HG02610 (cell line): Measurements from ENCODE around the gene CS.
"Not testable (repeated sequence)": the region's sequence is repeated elsewhere in the genome, so short reads cannot be mapped to it uniquely, and the experiment has no call there.

ENCODE experiments used
- ATAC-seq: cut with Tn5 transposase; IDR thresholded peaks from one replicate; pipeline ENCODE4 v1.9.1; 2021; ENCODE audit warnings: mild to moderate bottlenecking, moderate library complexity; ENCODE audit not compliant: unreplicated experiment

CS gene

DNA sequence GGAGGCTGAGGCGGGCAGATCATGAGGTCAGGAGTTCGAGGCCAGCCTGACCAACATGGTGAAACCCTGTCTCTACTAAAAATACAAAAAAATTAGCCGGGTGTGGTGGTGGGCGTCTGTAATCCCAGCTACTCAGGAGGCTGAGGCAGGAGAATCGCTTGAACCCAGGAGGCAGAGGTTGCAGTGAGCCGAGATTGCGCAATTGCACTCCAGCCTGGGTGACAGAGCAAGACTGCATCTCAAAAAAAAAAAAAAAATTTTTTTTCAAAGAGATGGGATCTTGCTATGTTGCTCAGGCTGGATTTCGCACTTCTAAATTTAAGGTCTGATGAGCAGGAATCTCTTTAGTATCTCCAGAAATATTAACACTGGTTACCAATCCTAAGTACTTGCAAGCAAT is 21.5 kb upstream of the CS start:
- ATAC-seq = not testable (repeated sequence)

DNA sequence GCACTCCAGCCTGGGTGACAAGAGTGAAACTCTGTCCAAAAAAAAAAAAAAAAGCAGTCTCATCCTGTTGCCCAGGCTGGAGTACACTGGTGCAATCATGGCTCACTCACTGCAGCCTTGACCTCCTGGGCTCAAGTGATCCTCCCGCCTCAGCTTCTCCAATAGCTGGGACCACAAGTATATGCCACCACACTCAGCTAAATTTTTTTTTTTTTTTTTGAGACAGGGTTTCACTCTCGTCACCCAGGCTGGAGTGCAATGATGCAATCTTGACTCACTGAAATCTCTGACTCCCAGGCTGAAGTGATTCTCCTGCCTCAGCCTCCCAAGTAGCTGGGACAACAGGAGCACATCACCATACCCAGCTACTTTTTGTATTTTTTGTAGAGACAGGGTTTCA is 20.9 kb upstream of the CS start:
- no peak for ATAC-seq

DNA sequence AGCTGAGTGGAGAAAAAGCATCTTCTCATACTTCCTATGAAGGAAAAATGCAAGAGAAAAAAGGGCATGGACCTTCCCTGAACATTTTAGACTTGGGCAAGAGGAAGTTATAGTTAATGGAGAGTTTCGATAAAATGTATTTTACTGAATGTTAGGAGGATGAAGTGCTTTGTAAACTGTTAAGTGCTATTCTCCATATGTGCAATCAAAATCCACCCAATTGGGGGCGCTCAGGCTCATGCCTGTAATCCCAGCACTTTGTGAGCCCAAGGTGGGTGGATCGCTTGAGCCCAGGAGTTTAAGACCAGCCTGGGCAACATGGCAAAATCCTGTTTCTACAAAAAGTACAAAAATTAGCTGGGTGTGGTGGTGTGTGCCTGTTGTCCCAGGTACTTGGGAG is 17.5 kb upstream of the CS start:
- ATAC-seq = no peak

DNA sequence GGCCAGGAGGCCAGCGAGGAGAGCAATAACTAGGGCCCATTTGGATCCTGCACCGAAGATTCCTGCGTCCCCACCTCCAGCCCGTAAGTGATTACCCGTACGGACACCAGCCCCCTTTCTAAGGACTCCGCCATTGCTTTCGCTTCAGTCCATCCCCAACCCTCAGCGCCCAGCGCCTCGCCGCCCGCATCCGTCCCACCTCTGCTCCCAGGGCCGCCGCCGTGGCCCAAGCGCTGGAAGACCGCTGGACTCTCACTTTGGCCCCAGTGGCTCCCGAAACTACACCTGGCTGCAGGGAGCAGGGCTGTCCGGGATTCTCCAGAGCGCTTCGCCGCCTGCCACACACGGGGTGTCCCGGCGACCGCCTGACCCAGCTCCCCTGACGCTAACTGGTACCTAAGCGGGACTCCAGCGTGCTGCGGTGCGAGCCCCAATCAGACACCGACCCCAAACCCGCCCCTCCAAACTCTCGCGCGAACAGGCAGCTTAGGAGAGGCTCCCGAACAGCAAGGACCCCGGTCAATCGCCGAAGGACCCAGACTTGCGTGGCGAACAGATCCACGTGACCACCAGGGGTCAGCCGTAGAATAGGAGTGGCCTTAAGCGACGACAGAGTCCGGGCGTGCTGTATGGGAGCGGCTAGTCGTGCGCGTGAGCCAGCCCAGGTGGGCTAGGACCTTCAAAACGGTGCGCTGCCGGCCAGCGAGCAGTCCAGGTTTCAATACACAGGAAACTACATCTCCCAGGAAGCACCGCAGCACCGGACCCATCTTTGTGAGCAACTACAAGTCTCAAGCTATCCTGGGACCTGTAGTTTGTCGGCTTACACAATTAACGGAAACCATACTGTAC is 15.7 kb upstream of the CS start, which contains the start of gene CNPY2:
Gene CNPY2 (minus strand): TSS at position 367 of the 852 bp plus-strand sequence. CDS start 771 bp downstream, outside the sequence.
- peak; percentile 91 for ATAC-seq

DNA sequence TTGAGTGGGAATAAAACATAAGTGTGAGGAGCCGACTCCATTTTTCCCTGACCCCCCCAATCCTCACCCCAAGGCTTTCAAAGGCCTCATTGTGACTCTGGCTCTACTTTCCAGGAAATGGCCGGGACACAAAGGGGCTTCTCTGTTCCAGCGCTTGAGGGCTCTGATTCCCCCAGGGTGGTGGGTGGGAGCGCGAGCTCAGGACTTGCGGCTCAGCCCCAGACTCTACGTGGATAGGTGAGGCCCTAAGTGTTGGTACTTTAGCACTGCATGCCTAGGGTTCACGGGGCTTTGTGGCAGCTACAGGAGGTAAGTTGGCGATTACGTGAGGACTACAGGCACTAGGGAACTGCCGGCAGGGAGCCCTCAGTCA is 15.1 kb upstream of the CS start:
- no peak for ATAC-seq

DNA sequence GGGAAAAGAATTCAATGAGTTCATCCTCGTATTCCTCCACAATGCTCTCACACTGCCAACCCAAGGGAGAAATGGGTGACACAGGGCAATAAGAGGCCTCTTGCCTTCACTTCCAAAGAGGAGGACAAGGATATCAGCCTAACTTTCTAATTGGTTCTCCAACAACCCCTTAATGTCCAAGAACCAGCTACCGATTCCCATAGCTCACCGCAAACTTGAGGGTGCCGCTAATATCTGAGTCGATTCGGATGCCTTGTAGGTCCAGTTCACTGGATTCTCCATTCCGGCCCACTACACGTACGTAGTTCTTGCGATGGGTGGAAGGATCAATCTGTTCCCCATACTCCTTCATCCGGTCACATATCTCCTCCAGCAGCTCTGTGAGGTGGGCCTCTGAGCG is 10.9 kb upstream of the CS start:
- ATAC-seq = no peak

DNA sequence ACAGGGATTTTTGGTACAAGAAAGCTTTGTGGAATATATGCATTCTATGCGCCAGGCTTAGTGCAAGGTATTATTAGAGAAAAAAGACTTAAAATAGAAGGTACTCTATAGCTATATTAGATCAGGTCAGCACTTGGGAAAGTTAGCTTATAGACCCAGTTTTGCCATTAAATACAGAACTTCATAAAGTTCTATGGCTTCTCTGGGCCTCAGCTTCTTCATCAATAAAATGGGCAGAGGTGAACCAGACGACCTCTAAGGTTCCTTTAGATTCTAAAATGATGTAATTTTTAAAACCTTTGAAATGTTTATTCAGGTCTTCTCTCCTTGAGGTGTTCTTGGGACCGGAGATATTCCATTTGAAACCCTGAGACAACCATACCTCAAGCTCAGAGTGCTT is 8.6 kb upstream of the CS start:
- no peak for ATAC-seq

DNA sequence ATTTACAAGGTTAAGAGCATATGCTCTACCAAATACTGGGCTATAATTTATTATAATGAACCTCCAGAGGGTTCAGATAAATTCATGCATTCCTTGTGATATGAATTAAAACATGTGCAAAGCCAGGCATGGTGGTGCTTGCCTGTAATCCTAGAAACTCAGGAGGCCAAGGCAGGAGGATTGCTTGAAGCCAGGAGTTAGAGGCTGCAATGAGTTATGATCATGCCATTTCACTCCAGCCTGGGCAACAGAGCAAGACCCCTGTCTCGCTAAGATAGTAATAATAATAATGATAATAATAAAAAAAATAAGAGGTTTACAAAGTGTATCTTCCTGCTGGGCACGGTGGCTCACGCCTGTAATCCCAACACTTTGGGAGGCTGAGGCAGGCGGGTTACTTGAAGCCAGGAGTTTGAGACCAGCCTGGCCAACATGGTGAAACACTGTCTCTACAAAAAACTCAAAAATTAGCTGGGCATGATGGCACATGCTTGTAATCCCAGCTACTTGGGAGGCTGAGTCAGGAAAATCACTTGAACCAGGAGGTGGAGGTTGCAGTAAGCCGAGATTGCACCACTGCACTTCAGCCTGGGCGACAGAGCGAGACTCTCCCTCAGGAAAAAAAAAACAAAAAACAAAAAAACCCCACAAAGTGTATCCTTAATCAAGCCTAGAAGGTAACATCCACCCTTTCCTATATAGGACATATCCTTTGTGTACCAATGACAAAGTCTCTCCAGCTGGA is 7.3 kb upstream of the CS start:
- no peak for ATAC-seq

DNA sequence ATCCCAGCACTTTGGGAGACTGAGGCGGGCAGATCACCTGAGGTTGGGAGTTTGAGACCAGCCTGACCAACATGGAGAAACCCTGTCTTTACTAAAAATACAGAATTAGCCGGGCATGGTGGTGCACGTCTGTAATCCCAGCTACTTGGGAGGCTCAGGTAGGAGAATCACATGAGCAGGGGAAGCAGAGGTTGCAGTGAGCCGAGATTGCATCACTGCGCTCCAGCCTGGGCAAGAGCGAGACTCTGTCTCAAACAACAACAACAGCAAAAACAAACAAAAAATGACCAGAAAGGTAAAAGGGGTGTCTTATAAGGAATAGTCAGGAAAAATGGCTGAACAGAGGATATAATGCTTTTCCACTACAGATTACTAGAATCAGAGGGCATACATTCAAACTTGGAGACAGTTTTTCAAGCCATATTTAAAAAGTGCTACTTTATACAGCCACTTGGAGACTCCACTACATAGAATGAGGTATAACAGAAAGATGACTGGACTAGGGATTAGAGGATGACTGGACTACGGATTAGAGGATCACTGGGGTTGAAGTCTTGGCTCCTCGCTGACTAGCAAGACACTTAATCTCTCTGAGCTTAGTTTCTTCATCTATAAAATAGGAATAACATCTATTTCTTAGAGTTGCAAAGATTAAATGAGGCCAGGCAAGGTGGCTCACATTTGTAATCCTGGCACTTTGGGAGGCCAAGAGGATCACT is 4.9 kb upstream of the CS start:
- no peak for ATAC-seq

DNA sequence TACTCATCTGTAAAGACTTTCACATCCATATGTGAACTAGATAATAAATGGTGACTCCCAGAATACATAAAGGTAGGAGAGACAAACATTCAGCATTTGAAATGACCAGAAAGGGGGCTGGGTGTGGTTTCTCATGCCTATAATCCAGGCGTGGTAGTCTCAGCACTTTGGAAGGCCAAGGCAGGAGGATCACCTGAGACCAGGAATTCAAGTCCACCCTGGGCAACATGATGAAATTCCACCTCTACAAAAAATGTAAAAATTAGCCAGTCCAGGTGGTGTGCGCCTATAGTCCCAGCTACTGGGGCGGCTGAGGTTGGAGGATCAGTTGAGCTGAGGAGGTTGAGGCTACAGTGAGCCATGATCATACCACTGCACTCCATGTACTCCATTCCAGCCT is 4.1 kb upstream of the CS start:
- no peak for ATAC-seq

DNA sequence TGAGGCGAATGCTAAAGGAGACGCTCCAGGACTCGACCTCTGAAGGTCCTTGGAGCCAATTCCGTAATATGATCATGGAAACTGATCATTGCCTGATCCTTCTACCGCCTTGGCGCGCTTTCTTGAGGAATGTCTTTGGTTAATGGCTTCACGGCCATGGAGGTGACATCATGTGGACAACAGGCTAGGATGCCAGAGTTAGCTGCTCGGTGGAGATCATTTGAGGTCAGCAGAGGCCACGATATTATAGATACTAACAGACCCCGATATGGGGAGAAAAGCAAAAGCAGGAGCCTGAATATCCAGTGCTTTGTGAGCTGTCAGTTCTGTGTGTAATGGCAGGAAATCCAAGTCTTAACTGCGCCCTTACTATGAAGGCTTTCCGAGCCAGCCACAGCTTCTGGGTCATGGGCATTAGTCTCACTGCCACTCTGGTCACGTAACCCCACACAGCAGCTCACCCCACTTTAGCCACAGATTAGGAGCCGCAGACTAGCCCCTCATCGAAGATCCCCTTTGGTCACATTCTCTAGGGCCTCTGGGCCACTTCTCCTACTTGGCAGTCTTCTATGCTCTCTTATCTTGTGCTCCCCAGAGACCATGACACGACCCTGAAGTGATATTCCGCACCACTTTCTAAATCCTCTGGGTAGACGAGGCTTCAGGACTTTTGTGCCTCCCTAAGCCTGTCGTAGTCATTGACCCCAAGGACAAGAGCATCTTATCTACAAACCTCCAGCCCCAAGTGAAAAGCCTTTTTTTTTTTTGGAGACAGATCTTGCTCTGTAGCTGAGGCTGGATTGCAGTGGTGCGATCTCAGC is 724 bp upstream of the CS start:
- no peak for ATAC-seq

DNA sequence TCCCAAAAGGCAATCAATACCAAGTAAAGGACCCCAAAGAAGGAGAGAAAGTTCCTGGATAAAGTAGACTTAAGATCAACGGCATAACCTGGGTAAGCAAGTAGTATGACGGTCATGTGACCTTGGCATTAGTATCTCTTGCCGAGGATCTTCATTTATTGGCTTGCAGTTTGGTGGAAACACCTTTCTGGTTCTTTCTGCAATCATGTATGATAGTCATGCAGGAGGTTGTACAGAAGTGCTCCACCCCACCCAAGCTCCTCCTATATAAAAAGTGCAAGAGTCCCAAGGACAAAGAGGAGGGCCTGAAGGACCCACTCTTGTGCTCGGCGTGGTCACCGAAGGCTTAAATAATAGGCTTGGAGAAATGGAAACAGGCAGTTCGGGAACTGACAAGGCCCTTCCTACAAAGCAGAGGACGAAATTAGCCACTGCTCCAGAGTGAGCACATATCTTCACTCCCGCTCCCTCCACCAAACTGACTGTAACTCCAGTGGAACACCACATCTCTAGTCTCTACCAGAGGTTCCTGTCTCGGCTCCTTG is 750 bp downstream of the CS start:
- no peak for ATAC-seq

DNA sequence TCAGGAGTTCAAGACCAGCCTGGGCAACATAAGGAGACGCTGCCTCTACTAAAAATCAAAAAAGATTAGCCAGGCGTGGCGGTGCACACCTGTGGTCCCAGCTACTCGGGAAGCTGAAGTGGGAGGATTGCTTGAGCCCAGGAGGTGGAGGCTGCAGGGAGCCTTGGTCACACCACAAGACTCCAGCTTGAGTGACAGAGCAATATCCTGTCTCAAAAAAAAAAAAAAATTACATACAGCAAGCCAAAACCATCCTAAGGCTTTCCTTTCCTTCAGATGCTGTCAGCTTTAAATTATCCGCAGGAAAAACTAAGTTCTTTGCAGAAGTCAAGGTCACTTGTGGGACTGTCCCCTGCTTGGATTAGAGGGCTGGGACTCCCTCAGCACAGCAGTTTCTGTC is 1.3 kb downstream of the CS start:
- ATAC-seq = no peak

DNA sequence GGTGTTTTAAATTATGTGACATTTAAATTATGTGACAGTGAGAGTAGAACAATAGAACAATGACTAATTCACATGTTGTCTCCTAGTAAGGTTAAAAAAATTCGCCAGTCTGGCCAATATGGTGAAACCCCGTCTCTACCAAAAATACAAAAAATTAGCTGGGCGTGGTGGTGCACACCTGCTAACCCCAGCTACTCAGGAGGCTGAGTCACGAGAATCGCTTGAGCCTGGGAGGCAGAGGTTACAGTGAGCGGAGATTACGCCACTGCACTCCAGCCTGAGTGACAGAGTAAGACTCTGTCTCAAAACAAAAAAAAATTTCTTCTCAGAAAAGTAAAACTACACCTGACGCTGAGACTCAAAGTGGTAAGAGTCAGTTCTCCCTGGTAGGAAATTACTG is 2.7 kb downstream of the CS start:
- ATAC-seq = no peak

DNA sequence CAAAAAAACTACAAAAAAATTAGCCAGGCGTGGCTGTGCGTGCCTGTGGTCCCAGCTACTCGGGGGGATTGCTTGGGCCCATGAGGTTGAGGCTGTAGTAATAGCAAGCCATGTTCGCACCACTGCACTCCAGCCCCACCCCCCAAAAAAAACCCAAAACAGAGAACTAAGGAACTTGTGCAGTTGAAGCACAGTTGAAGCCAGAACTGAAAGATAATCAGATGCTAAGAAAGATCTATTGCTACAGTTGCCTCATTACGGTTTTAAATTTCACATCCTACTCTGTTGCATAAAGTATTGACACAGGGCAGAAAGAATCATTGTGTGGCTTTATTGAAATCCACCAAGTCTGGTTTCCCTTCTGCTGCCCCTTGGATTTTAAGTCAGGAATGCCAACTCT is 3.8 kb downstream of the CS start:
- no peak for ATAC-seq

DNA sequence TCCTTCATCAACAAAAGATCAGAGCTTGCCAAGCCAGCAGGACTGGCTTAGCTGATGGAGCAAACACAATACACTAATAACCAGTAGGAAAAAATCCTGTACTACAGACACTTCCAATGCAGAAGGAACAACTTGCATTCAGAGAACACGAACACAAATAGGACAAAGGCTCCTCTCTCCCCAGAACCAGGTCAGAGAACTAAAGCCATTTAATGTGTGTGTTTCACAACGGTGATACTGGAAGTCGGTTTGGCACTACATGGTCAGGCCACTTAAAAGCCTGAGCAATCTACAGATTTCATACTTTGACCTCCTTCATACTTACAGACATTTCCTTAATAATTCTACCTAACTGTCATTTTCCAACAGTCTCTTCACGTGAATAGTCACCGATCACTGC is 6.3 kb downstream of the CS start:
- ATAC-seq = no peak

DNA sequence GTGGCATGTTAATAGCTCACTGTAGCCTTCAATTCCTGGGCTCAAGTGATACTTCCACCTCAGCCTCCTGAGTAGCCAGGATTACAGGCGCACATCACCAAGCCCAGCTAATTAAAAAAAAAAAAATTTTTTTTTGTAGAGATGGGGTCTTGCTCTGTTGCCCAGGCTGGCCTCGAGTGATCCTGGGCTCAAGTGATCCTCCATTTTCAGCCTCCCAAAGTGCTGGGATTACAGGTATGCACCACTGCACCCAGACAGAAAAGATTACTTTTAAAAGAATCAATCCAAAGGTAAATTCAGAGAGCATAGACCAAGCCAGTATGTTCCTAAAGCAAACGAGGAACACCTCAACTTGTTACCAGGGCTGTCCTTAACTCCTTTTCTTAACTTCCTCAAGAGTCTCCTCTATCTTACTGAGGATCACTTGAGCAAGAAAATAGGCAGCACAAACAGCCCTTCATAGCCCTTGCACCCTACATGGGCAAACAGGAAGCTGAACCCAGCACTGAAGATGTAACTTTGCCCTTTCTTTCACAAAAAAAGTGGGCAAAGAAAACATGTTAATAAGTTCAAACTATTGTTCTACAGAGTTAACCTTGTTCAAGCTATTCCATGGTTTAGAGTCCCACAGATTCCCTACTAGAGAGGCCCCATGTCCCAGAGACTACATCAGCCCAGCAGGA is 11.3 kb downstream of the CS start:
- ATAC-seq = no peak

DNA sequence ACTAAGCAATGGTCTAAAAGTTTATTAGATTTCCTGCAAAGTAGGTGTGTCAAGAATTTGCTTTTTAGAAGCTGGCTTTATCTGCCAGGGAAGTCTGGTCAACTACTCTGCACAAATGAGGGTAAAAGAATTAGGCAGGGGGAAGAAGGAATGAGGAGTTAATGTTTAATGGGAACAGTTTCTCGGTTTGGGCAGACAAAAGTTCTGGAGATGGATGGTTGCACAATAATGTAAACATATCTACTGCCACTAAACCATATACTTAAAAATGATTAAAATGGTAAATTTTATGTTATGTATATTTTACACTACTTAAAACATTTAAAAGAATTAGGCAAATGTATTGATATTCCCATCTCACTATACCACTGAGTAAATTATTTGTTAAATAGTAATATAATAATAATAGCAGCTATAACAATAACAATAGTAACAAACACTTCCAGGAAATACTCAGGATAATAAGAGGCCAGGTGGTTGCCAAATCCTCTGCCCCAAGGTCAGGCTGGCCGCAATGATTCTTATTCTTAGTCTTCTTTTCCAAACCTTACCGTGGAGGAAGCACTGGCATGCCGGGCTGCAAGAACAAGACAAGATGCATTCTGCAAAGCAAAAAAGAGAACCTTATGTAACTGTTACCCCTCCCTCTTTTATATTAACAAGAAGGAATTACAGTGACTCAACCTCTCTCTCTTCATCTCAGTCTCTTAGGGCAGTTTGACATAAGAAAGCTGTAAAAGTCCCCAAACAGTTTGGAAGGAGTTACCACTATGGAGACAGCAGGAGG is 13.9 kb downstream of the CS start:
- no peak for ATAC-seq

DNA sequence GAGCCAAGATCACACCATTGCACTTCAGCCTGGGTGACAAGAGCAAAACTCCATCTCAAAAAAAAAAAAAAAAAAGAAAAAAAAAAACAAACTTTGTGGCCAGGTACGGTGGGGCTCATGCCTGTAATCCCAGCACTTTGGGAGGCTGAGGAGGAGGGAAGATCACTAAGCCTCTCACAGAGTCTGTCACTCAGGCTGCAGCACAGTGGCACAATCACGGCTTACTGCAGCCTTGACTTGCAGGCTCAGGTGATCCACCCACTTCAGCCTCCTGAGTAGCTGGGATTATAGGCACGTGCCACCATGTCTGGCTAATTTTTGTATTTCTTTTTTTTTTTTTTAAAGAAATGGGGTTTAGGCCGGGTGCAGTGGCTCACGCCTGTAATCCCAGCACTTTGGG is 15.9 kb downstream of the CS start:
- not testable (repeated sequence) for ATAC-seq
